ENCODE results near the gene TXNDC2. TPM values are rescaled to one million over a fixed set of nuclear protein-coding genes. Genes with fewer than 3 reads are reported as not detected.
"Not testable (repeated sequence)": the region's sequence is repeated elsewhere in the genome, so short reads cannot be mapped to it uniquely, and the experiment has no call there.

Gene TXNDC2
- total and polyA plus RNA-seq, 2 experiments from 2014 or later, result not detected

DNA sequence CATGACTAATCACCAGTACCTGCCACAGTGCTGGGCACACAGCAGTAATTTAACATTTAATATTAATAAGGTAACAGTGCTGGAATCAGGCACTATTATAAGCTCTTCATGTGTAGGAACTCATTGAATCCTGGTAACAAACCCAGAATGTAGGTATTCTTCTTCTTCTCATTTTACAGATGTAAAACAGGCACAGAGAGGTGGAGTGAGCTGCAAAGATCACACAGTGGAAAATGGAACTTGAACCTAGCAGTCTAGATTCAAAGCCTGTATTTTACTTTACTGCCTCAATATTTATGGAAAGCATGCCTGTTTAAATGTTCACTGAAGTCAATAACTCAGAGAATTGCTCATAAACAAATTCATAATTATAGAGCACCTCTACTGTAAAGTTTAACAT is 24.3 kb downstream of the TXNDC2 start:
- no peak for DNase-seq

DNA sequence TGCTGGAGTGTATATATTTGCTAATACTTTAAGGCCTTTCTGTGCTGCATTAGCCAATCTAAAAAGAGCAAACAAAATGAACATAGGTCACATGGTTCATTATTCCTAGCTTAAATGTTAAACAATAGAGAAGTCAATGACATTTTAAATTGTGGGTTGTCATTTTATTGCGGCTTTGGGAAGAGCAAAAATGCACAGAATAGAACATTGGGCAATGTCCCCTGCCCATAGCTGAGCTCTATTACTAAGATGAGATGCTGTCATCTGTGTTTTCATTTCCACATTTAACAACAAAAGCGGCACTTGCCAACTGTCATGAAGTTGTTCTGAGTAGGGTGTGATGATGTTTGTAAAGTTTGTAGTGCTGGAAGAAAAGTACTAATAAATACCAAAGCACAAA is 24.9 kb downstream of the TXNDC2 start:
- no peak for DNase-seq
- WGBS, 2 experiments (ENCODE audit: low coverage in 1 of 2, low lambda C conversion rate in 2 of 2, missing lambda C conversion rate in 2 of 2), result 59 to 65% methylated on average over 2 of the region's 2 CpGs
- H3K9ac ChIP-seq, result no peak overlapping the region
- no peak overlapping the region for H3K4me3 ChIP-seq
- no peak overlapping the region for H3K4me2 ChIP-seq (ENCODE audit: unreplicated experiment)
- 0 out of 2 replicates have a peak, but pooled peaks cover 5% of the 10 kb centered on the region for H4K20me1 ChIP-seq (ENCODE audit: insufficient read depth)
- H3K4me1 ChIP-seq (ENCODE audit: insufficient read depth), result peaks cover 11% of the 10 kb centered on the region; the same call in 1 of the 2 replicates
- no peak overlapping the region for H2AFZ ChIP-seq
- no peaks in the 10 kb centered on the region for H3K36me3 ChIP-seq (ENCODE audit: low read depth)
- H3K27ac ChIP-seq, result no peak overlapping the region
- H3F3A ChIP-seq (ENCODE audit: insufficient read depth), result peaks cover 14% of the 10 kb centered on the region
- no peaks in the 10 kb centered on the region for H3K27me3 ChIP-seq (replicated peaks; ENCODE audit: insufficient read depth)
- peaks cover 16% of the 10 kb centered on the region for H3K79me2 ChIP-seq (ENCODE audit: insufficient read depth)
- no peak for TF ChIP-seq EZH2phosphoT487 (IDR thresholded peaks at IDR 0.05; ENCODE audit: insufficient read depth, low read depth)
- TF ChIP-seq EZH2 (IDR thresholded peaks at IDR 0.05; ENCODE audit: insufficient read depth, poor library complexity, severe bottlenecking), result no peak
- no peaks in the 10 kb centered on the region for H3K9me2 ChIP-seq (ENCODE audit: insufficient read depth)
- no peaks in the 10 kb centered on the region for H3K9me3 ChIP-seq (ENCODE audit: low read depth)
- in situ Hi-C loops (cut with MboI), result no loop called here

More for the DNA sequence above, 24.3 kb downstream of the TXNDC2 start:
- TF ChIP-seq EZH2phosphoT487 (IDR thresholded peaks at IDR 0.05; ENCODE audit: insufficient read depth, low read depth) (no peak), EZH2 (IDR thresholded peaks at IDR 0.05; ENCODE audit: insufficient read depth, poor library complexity, severe bottlenecking) (no peak)
- Histone ChIP-seq H4K20me1 (ENCODE audit: insufficient read depth) (no peaks in the 10 kb centered on the region), H3K27me3 (replicated peaks; ENCODE audit: insufficient read depth) (no peaks in the 10 kb centered on the region), H3K79me2 (ENCODE audit: insufficient read depth) (peaks cover 10% of the 10 kb centered on the region), H3F3A (ENCODE audit: insufficient read depth) (peaks cover 13% of the 10 kb centered on the region), H3K36me3 (ENCODE audit: low read depth) (no peaks in the 10 kb centered on the region), H3K4me2 (ENCODE audit: unreplicated experiment) (no peak overlapping the region), H2AFZ (no peak overlapping the region), H3K9me2 (ENCODE audit: insufficient read depth) (no peaks in the 10 kb centered on the region), H3K9me3 (ENCODE audit: low read depth) (no peaks in the 10 kb centered on the region), H3K27ac (no peak overlapping the region), H3K4me3 (no peak overlapping the region), H3K9ac (no peak overlapping the region), H3K4me1 (ENCODE audit: insufficient read depth) (0 out of 2 replicates have a peak, but pooled peaks cover 14% of the 10 kb centered on the region)
- in situ Hi-C loops (cut with MboI), result no loop called here

DNA sequence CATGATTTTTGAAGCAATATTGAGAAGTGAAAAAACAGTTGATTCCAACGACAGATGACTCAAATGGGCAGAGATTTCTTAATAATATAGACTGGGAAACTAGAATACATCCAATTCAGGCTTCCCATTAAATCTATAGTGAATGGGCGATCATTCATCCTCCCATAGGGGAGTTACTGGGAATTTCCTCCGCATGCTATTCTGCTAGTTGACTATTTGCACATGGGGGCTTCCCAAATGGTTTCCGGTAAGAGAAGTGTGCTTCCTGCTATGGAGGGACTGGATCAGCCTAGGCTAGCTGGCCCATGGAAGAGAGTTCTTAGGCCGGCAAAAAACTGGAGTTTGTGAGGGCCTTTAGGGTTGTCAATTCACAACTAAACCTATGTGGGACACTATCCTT is 25.5 kb downstream of the TXNDC2 start:
- in situ Hi-C loops (cut with MboI), result no loop called here
- TF ChIP-seq EZH2phosphoT487 (IDR thresholded peaks at IDR 0.05; ENCODE audit: insufficient read depth, low read depth), result no peak
- TF ChIP-seq EZH2 (IDR thresholded peaks at IDR 0.05; ENCODE audit: insufficient read depth, poor library complexity, severe bottlenecking), result no peak

DNA sequence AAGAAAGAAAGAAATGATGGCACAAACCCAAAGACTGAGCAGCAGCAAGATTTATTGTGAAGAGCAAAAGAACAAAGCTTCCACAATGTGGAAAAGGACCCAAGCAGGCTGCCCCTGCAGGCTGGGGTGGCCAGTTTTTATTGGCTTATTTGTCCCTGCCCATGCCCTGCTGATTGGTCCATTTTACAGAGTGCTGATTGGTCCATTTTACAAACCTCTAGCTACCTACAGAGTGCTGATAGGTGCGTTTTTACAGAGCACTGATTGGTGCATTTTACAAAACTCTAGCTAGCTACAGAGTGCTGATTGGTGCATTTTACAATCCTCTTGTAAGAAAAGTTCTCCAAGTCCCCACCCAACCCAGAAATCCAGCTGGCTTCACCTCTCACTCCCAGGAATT is 26.5 kb downstream of the TXNDC2 start:
- in situ Hi-C loops (cut with MboI); H3K27ac ChIP-seq; H3K9me2 ChIP-seq (ENCODE audit: insufficient read depth); H3K27me3 ChIP-seq (replicated peaks; ENCODE audit: insufficient read depth); DNase-seq; H3K4me3 ChIP-seq; H3K9me3 ChIP-seq (ENCODE audit: low read depth); H3K36me3 ChIP-seq (ENCODE audit: low read depth); H3K9ac ChIP-seq: not testable (repeated sequence)
- 50% methylated on average over 1 of the region's 1 CpG for WGBS, 2 experiments (ENCODE audit: low coverage in 1 of 2, low lambda C conversion rate in 2 of 2, missing lambda C conversion rate in 2 of 2)
- H3K4me2 ChIP-seq (ENCODE audit: unreplicated experiment), result peak overlapping the region; percentile 74
- peaks cover 23% of the 10 kb centered on the region for H3F3A ChIP-seq (ENCODE audit: insufficient read depth)
- H3K79me2 ChIP-seq (ENCODE audit: insufficient read depth), result peaks cover 32% of the 10 kb centered on the region
- H3K4me1 ChIP-seq (ENCODE audit: insufficient read depth), result peaks cover 19% of the 10 kb centered on the region
- peak overlapping the region; percentile 86 for H2AFZ ChIP-seq
- peaks cover 18% of the 10 kb centered on the region; the same call in 1 of the 2 replicates for H4K20me1 ChIP-seq (ENCODE audit: insufficient read depth)

More for the DNA sequence above, 25.5 kb downstream of the TXNDC2 start:
- Histone ChIP-seq H3K27ac (no peak overlapping the region), H3K4me2 (ENCODE audit: unreplicated experiment) (no peak overlapping the region), H3K4me3 (no peak overlapping the region), H3K9ac (no peak overlapping the region), H3K4me1 (ENCODE audit: insufficient read depth) (peaks cover 10% of the 10 kb centered on the region; the same call in 1 of the 2 replicates), H3K9me3 (ENCODE audit: low read depth) (no peaks in the 10 kb centered on the region), H4K20me1 (ENCODE audit: insufficient read depth) (peaks cover 9% of the 10 kb centered on the region; the same call in 1 of the 2 replicates), H3F3A (ENCODE audit: insufficient read depth) (peaks cover 16% of the 10 kb centered on the region), H3K36me3 (ENCODE audit: low read depth) (no peaks in the 10 kb centered on the region), H3K9me2 (ENCODE audit: insufficient read depth) (no peaks in the 10 kb centered on the region), H2AFZ (no peak overlapping the region), H3K79me2 (ENCODE audit: insufficient read depth) (peaks cover 22% of the 10 kb centered on the region), H3K27me3 (replicated peaks; ENCODE audit: insufficient read depth) (no peaks in the 10 kb centered on the region)
- DNase-seq, result no peak
- WGBS, 2 experiments (ENCODE audit: low coverage in 1 of 2, low lambda C conversion rate in 2 of 2, missing lambda C conversion rate in 2 of 2), result 87 to 89% methylated on average over 5 of the region's 5 CpGs

DNA sequence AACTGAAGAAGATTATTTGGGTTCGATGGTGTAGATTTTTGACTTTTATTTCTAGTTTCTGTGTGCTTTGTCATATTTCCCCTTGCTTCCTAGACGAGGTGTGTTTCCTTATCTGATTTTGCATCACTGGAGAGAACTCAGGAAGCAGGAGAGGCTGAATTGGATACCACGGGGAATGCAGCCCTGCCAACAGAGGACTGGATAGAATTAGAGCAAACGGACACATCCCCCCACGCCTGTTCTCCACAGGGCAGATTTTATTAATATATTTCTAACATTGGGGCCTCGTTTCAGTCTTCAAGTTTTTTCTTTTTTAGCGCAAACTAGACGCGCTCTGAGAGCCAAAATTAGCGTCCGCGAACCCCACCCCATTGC is 27.4 kb downstream of the TXNDC2 start:
- H3K27me3 ChIP-seq (replicated peaks; ENCODE audit: insufficient read depth), result no peaks in the 10 kb centered on the region
- no peaks in the 10 kb centered on the region for H3K36me3 ChIP-seq (ENCODE audit: low read depth)
- no peaks in the 10 kb centered on the region for H3K9me2 ChIP-seq (ENCODE audit: insufficient read depth)
- 1 to 2% methylated on average over 12 of the region's 12 CpGs for WGBS, 2 experiments (ENCODE audit: low coverage in 1 of 2, low lambda C conversion rate in 2 of 2, missing lambda C conversion rate in 2 of 2)
- peak overlapping the region; percentile 74 for H3K4me2 ChIP-seq (ENCODE audit: unreplicated experiment)
- peak overlapping the region; percentile 81 for H3K4me3 ChIP-seq
- TF ChIP-seq EZH2phosphoT487 (IDR thresholded peaks at IDR 0.05; ENCODE audit: insufficient read depth, low read depth) (no peak), EZH2 (IDR thresholded peaks at IDR 0.05; ENCODE audit: insufficient read depth, poor library complexity, severe bottlenecking) (no peak)
- peak overlapping the region; percentile 86 for H2AFZ ChIP-seq
- peaks cover 41% of the 10 kb centered on the region for H3K79me2 ChIP-seq (ENCODE audit: insufficient read depth)
- H3K9ac ChIP-seq, result peak overlapping the region; percentile 94
- peaks cover 28% of the 10 kb centered on the region for H3K4me1 ChIP-seq (ENCODE audit: insufficient read depth)
- H4K20me1 ChIP-seq (ENCODE audit: insufficient read depth), result peaks cover 27% of the 10 kb centered on the region
- in situ Hi-C loops (cut with MboI), result no loop called here
- peaks cover 29% of the 10 kb centered on the region for H3F3A ChIP-seq (ENCODE audit: insufficient read depth)
- no peaks in the 10 kb centered on the region for H3K9me3 ChIP-seq (ENCODE audit: low read depth)
- DNase-seq, result no peak
- H3K27ac ChIP-seq, result peak overlapping the region; percentile 93
